ENCODE data around the gene MRPS6.

MRPS6 gene

DNA sequence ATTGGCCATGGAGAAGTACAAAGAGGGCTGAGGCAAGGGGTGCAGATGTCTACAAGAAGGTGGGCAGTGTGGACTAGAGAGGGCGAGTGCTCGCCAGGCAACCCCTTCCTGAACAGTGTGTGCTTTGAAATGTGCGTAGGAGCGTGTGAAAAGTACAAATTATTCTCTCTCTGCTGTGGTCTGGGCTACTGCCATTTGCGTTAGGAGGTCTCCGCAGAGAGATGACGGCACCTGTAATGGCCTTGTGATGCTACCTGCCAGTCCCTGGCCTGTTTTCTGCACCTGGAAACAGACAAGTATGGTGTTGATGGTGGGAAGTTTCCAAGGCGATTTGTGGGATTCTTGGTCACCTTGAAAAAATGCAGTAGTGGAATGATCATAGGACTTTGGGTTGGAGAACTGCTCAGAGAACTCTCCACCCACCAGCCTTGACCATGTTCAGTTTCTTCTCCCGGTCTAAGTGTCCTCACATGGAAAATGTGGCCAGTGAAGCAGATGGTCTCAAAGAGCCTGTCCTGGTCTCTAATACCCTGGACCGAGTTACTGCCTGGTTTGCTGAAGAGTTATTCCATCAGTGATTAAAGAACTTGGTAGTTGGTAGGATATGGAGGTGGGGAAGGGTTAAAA, 74.5 kb downstream of the MRPS6 start:
- H3K27ac ChIP-seq: no peak overlapping the region
- TF ChIP-seq, protein P1, sequence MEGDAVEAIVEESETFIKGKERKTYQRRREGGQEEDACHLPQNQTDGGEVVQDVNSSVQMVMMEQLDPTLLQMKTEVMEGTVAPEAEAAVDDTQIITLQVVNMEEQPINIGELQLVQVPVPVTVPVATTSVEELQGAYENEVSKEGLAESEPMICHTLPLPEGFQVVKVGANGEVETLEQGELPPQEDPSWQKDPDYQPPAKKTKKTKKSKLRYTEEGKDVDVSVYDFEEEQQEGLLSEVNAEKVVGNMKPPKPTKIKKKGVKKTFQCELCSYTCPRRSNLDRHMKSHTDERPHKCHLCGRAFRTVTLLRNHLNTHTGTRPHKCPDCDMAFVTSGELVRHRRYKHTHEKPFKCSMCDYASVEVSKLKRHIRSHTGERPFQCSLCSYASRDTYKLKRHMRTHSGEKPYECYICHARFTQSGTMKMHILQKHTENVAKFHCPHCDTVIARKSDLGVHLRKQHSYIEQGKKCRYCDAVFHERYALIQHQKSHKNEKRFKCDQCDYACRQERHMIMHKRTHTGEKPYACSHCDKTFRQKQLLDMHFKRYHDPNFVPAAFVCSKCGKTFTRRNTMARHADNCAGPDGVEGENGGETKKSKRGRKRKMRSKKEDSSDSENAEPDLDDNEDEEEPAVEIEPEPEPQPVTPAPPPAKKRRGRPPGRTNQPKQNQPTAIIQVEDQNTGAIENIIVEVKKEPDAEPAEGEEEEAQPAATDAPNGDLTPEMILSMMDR (conservative IDR thresholded peaks at IDR 0.05): no peak

DNA sequence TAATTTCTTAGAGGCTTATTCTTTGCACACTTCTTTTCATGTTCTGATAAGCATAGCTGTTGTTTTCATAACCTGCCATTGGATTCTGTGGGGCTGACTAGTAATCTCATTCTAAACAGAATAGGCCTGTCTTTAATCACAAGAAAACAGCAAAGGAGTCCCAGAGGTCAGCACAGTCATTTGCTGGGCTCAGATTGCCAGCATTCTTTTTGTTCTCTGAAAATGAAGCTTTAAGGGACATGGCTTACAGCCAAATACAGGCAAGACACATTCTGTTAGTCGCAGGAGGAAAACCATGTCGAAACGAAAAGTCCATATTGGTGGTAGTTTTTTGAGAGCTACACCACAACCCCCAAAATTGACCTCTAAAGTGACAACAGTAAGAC, 75.0 kb downstream of the MRPS6 start:
- H3K27ac ChIP-seq: no peak overlapping the region
- TF ChIP-seq, protein P1 (conservative IDR thresholded peaks at IDR 0.05): no peak

DNA sequence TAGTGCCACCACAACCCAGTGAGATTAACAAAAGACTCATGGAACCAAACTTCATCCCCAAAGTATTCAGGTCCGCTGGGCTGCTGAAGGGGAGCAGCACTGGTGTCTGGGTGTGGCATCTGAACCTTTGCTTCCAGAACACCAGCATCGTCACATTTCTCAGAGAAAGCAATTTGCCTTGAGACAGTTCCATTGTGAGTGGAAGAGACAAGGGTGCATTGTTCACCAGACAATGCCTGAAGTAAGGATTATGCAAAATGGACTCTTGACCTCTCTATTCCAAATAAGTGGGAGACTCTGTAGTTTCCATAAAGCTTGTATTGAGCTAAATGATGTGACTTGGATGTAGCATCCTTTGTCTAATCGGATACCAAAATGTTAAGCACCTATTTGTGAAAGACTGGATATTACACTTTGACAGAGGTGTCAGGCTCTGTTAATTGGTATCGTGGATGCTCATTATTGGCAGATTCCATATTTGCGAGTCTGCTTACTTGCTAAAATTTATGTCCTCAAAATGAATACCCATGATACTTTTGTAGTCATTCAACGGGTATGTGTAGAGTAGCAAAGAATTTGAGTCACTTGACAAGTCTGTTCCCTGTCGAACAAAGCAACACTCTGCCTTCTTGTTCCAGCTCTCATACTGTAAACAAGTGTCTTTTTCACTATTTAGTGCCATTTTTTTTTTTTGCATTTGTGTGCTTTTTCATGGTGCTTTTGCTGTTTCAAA, 75.6 kb downstream of the MRPS6 start:
- no peak overlapping the region for H3K27ac ChIP-seq
- TF ChIP-seq, protein P1 (conservative IDR thresholded peaks at IDR 0.05): no peak

DNA sequence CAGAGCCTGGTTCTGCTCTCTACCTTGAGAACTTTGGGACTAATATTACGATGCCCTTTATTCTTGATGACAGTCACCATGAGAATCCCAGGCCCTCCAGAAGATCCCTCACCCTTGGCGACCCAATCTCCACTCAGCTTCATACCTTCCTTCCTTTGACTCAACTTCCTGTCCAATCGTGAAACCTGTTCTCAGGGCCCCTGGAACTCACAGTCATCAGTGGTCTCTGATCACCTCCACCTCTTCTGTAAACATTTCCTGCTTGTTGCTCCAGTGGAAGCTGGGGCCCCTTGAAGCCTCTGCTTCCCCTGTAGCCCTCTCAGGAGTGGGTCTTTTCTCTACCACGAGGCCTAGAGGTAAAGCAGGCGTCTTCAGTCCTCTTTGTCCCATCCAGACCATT, 79.1 kb downstream of the MRPS6 start:
- TF ChIP-seq, protein P1 (conservative IDR thresholded peaks at IDR 0.05): no peak
- no peak overlapping the region for H3K27ac ChIP-seq

DNA sequence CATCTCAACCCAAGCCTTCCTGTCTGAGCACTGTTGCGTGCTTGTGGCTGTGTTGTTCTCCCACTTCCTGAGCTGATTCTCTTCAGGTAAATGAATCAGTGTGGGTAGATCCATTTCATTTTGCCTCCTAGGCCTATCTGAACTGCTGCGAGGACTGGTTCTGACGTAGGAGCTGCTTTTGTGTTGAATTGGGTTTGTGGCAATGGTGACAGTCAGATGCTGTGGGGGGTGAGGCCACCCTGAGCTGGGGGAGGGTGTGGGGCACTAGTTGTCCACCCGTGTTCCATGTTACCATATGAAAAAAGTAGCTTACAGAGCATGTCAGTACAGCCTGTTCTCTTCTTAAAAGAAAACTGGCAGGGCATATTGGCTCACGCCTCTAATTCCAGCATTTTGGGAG, 81.5 kb downstream of the MRPS6 start:
- TF ChIP-seq, protein P1 (conservative IDR thresholded peaks at IDR 0.05): no peak
- no peak overlapping the region for H3K27ac ChIP-seq

DNA sequence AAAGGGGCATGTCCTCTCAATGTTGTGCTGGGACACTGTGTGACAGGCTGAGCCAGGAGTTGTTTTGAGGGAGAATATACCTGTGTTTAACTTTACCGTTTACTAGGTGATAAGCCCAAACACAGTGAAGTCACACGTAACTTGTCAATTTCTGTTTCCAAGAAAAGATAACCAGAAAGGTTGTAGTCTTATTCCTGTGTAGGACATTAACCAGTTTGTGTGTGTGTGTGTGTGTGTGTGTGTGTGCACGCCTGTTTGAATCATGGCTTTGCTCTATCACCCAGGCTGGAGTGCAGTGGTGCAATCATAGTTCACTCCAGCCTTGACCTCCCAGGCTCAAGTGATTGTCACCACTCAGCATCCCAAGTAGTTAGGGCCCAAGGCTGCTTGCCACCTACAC, 83.6 kb downstream of the MRPS6 start:
- TF ChIP-seq, protein P1 (conservative IDR thresholded peaks at IDR 0.05): no peak
- no peak overlapping the region for H3K27ac ChIP-seq

DNA sequence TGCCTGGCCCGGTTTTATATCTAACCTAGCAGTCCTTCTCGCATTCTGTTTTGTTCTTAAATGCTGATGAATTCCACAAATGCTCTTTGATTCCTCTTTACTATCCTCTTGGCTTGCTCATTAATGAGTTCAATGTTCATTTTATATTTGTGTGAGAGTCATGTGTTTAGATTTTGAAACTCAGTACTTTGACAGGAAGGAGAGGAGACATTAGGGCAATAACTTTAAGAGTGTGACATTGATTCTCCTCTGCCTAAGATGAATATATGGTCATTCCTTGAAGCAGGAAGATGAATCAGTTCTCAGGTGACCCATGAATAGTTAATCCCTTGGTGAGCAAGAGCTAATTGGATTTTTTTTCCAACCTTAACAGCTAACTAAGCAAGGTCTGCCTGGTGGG, 84.1 kb downstream of the MRPS6 start:
- no peak overlapping the region for H3K27ac ChIP-seq
- TF ChIP-seq, protein P1 (conservative IDR thresholded peaks at IDR 0.05): no peak

Data from VCaP (cell line).